Tibial nerve (tissue), 3 donors: ENCODE data around the gene ZFAND4.

Source experiments
- POLR2A ChIP-seq, 2 donors: fragments of 450-650 bp; IDR thresholded peaks; one replicate each; pipeline ENCODE4 v1.6.1; 2017; ENCODE audit warnings: antibody characterized with exemption in 2 of 2, mild to moderate bottlenecking in 2 of 2, moderate library complexity in 2 of 2
- TF ChIP-seq, protein P1 (sequence below), 5 experiments: fragments of 200-600 bp in 3 of 5; fragments of 450-650 bp in 2 of 5; sonication (generic) in 3 of 5; IDR thresholded peaks; one replicate each; pipeline ENCODE4 v1.5.1; 2016 to 2019; ENCODE audit warnings: antibody characterized with exemption in 5 of 5, mild to moderate bottlenecking in 3 of 5, moderate library complexity in 2 of 5

- TF ChIP-seq, protein P1, sequence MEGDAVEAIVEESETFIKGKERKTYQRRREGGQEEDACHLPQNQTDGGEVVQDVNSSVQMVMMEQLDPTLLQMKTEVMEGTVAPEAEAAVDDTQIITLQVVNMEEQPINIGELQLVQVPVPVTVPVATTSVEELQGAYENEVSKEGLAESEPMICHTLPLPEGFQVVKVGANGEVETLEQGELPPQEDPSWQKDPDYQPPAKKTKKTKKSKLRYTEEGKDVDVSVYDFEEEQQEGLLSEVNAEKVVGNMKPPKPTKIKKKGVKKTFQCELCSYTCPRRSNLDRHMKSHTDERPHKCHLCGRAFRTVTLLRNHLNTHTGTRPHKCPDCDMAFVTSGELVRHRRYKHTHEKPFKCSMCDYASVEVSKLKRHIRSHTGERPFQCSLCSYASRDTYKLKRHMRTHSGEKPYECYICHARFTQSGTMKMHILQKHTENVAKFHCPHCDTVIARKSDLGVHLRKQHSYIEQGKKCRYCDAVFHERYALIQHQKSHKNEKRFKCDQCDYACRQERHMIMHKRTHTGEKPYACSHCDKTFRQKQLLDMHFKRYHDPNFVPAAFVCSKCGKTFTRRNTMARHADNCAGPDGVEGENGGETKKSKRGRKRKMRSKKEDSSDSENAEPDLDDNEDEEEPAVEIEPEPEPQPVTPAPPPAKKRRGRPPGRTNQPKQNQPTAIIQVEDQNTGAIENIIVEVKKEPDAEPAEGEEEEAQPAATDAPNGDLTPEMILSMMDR (IDR thresholded peaks at IDR 0.05): no peak
- no peak for TF ChIP-seq POLR2A (IDR thresholded peaks at IDR 0.05)
Measured at GRCh38 chr10:45592432-45592831, 80.1 kb downstream of the ZFAND4 start.
